Measurements from ENCODE around the gene LOX. TPM values are rescaled to one million over a fixed set of nuclear protein-coding genes. Genes with fewer than 3 reads are reported as not detected.
A peak's percentile ranks its signal among the peaks of the same experiment; 100 is the strongest.

LOX gene
- total and polyA plus RNA-seq, 9 of the 15 experiments (the other 6 are each of a cell fraction or from before 2014, with no cell fraction given): 0.06 to 0.09 TPM; not detected in 7

DNA sequence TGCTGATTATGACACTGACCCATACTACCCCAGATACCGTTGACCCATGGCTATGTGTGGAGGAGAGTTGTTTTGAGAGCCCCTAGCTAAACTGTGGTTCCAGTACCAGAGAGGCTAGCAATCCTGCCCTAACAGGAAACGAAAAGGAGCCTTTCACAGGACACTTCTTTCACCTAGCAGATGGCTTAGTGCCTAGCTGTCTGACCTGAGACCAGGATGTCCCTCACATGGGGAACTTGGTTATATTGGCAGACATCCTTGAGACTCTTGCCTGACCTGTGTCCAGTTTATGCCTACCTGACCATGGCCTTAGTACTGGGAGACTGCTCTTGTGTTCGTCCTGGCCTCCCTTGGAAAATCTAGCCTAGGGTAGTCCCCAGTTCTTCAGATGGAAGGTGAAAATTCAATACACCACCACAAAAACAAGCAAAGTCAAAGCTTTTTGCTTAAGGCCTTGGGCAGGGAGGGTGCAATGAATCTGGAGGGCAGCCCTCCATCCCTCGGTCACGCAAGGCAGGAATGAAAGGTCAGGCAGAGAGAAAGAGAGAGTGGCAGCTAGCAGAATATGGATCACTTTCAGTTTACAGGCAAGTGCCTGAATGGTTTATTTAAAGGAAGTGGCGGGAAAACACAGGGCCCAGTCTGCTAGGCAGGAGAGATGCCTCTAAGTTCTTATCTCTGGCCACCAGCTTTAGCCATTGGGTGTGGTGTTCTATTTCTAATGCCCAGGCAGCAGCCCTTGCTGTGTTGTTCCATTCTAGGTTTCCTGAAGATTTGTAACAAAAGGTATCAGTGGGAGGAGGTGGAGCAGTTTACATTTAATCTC lies 34.9 kb upstream of the LOX start (continued):
- TF ChIP-seq, protein P1, sequence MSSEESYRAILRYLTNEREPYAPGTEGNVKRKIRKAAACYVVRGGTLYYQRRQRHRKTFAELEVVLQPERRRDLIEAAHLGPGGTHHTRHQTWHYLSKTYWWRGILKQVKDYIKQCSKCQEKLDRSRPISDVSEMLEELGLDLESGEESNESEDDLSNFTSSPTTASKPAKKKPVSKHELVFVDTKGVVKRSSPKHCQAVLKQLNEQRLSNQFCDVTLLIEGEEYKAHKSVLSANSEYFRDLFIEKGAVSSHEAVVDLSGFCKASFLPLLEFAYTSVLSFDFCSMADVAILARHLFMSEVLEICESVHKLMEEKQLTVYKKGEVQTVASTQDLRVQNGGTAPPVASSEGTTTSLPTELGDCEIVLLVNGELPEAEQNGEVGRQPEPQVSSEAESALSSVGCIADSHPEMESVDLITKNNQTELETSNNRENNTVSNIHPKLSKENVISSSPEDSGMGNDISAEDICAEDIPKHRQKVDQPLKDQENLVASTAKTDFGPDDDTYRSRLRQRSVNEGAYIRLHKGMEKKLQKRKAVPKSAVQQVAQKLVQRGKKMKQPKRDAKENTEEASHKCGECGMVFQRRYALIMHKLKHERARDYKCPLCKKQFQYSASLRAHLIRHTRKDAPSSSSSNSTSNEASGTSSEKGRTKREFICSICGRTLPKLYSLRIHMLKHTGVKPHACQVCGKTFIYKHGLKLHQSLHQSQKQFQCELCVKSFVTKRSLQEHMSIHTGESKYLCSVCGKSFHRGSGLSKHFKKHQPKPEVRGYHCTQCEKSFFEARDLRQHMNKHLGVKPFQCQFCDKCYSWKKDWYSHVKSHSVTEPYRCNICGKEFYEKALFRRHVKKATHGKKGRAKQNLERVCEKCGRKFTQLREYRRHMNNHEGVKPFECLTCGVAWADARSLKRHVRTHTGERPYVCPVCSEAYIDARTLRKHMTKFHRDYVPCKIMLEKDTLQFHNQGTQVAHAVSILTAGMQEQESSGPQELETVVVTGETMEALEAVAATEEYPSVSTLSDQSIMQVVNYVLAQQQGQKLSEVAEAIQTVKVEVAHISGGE (CRISPR knock-in tag; IDR thresholded peaks at IDR 0.05): peak in 1 of 3 experiments; percentile 54; a peak in 1 of 6 replicates
- peak; percentile 61; the same call in 1 of the 2 replicates for TF ChIP-seq ZNF175 (CRISPR knock-in tag; IDR thresholded peaks at IDR 0.05; ENCODE audit: low read depth)
- TF ChIP-seq MCM3 (IDR thresholded peaks at IDR 0.05): no peak
- TF ChIP-seq PHF21A (IDR thresholded peaks at IDR 0.05; ENCODE audit: borderline replicate concordance, low read depth): peak; percentile 74; the same call in 1 of the 2 replicates
- TF ChIP-seq ZBED1 (IDR thresholded peaks at IDR 0.05): no peak
- peak; percentile 63; the same call in 1 of the 2 replicates for TF ChIP-seq MBD2 (IDR thresholded peaks at IDR 0.05; ENCODE audit: borderline replicate concordance, low read depth)
- TF ChIP-seq, protein P2, sequence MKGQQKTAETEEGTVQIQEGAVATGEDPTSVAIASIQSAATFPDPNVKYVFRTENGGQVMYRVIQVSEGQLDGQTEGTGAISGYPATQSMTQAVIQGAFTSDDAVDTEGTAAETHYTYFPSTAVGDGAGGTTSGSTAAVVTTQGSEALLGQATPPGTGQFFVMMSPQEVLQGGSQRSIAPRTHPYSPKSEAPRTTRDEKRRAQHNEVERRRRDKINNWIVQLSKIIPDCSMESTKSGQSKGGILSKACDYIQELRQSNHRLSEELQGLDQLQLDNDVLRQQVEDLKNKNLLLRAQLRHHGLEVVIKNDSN (CRISPR knock-in tag; IDR thresholded peaks at IDR 0.05): no peak
- peak; percentile 89 for TF ChIP-seq CBFA2T2 (conservative IDR thresholded peaks at IDR 0.05)
- peak; percentile 87 for TF ChIP-seq MYNN (IDR thresholded peaks at IDR 0.05)
- TF ChIP-seq MYNN (CRISPR knock-in tag; IDR thresholded peaks at IDR 0.05): no peak
- TF ChIP-seq MTA1 (IDR thresholded peaks at IDR 0.05; ENCODE audit: borderline replicate concordance): peak; percentile 40; the same call in 1 of the 2 replicates
- no peak for TF ChIP-seq ZFPM2 (CRISPR knock-in tag; IDR thresholded peaks at IDR 0.05)
- no peak for TF ChIP-seq ZNF644 (tag; IDR thresholded peaks at IDR 0.05; ENCODE audit: low read depth)
- peak; percentile 97 for TF ChIP-seq KLF1 (tag; IDR thresholded peaks at IDR 0.05)
- TF ChIP-seq NR2C1 (IDR thresholded peaks at IDR 0.05): peak; percentile 67
- peak; percentile 18 for TF ChIP-seq NR2C1 (tag; IDR thresholded peaks at IDR 0.05)
- peak; percentile 63; the same call in 1 of the 2 replicates for TF ChIP-seq PHB2 (IDR thresholded peaks at IDR 0.05; ENCODE audit: low read depth)
- peak; percentile 83 for TF ChIP-seq MEF2A (IDR thresholded peaks at IDR 0.05; ENCODE audit: control insufficient read depth, low read depth, low read length)
- TF ChIP-seq ZNF121 (CRISPR knock-in tag; conservative IDR thresholded peaks at IDR 0.05): no peak
- TF ChIP-seq ZNF551 (CRISPR knock-in tag; IDR thresholded peaks at IDR 0.05): no peak
- TF ChIP-seq, protein P3, sequence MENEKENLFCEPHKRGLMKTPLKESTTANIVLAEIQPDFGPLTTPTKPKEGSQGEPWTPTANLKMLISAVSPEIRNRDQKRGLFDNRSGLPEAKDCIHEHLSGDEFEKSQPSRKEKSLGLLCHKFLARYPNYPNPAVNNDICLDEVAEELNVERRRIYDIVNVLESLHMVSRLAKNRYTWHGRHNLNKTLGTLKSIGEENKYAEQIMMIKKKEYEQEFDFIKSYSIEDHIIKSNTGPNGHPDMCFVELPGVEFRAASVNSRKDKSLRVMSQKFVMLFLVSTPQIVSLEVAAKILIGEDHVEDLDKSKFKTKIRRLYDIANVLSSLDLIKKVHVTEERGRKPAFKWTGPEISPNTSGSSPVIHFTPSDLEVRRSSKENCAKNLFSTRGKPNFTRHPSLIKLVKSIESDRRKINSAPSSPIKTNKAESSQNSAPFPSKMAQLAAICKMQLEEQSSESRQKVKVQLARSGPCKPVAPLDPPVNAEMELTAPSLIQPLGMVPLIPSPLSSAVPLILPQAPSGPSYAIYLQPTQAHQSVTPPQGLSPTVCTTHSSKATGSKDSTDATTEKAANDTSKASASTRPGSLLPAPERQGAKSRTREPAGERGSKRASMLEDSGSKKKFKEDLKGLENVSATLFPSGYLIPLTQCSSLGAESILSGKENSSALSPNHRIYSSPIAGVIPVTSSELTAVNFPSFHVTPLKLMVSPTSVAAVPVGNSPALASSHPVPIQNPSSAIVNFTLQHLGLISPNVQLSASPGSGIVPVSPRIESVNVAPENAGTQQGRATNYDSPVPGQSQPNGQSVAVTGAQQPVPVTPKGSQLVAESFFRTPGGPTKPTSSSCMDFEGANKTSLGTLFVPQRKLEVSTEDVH (IDR thresholded peaks at IDR 0.05; ENCODE audit: low read depth, partially characterized antibody): peak; percentile 98
- peak; percentile 94 for TF ChIP-seq LEF1 (IDR thresholded peaks at IDR 0.05)

Measured in K562 (cell line).